ENCODE results near the gene MAOA.
"Not testable (repeated sequence)": the region's sequence is repeated elsewhere in the genome, so short reads cannot be mapped to it uniquely, and the experiment has no call there.

The MAOA gene

GRCh38 chrX:43720082-43720481 lies 64.0 kb downstream of the MAOA start:
- TF ChIP-seq, protein P1, sequence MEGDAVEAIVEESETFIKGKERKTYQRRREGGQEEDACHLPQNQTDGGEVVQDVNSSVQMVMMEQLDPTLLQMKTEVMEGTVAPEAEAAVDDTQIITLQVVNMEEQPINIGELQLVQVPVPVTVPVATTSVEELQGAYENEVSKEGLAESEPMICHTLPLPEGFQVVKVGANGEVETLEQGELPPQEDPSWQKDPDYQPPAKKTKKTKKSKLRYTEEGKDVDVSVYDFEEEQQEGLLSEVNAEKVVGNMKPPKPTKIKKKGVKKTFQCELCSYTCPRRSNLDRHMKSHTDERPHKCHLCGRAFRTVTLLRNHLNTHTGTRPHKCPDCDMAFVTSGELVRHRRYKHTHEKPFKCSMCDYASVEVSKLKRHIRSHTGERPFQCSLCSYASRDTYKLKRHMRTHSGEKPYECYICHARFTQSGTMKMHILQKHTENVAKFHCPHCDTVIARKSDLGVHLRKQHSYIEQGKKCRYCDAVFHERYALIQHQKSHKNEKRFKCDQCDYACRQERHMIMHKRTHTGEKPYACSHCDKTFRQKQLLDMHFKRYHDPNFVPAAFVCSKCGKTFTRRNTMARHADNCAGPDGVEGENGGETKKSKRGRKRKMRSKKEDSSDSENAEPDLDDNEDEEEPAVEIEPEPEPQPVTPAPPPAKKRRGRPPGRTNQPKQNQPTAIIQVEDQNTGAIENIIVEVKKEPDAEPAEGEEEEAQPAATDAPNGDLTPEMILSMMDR (IDR thresholded peaks at IDR 0.05; ENCODE audit: low read depth, low read length, missing control alignments) = no peak
- DNase-seq (ENCODE audit: extremely low read depth, low read depth) = no peak
- H3K4me3 ChIP-seq (replicated peaks; ENCODE audit: low read depth, low read length) = no peak overlapping the region

DNA sequence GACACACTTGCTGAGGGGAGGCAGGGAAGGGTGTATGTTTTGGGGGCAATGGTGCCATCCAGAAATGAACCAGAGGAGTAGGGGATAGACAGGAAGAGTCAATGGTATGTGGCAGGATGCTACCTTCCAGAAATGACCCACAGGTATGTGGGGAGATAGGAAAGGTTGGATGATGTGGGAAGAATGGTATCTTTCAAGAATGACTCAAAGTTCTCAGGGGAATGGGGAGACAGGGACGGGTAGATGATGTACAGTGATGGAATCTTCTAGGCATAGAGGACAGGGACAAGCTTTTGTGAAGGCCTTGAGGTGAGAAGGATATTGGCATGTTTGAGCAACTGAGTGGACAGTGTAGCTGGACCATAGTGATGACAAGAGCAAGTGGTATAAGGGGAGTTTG lies 64.9 kb downstream of the MAOA start:
- TF ChIP-seq, protein P1 (IDR thresholded peaks at IDR 0.05; ENCODE audit: low read depth, low read length, missing control alignments) = no peak
- no peak overlapping the region for H3K4me3 ChIP-seq (replicated peaks; ENCODE audit: low read depth, low read length)
- no peak for DNase-seq (ENCODE audit: extremely low read depth, low read depth)

DNA sequence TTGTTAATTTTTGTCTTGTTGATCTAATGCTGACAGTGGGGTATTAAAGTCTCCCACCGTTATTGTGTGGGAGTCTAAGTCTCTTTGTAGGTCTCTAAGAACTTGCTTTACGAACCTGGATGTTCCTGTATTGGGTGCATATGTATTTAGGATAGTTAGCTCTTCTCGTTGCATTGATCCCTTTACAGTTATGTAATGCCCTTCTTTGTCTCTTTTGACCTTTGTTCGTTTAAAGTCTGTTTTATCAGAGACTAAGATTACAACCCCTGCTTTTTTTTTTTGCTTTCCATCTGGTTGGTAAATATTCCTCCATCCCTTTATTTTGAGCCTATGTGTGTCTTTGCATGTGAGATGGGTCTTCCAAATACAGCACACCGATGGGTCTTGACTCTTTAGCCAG lies 69.1 kb downstream of the MAOA start:
- H3K4me3 ChIP-seq (replicated peaks; ENCODE audit: low read depth, low read length) = not testable (repeated sequence)

GRCh38 chrX:43727254-43727653 lies 71.2 kb downstream of the MAOA start:
- H3K4me3 ChIP-seq (replicated peaks; ENCODE audit: low read depth, low read length); DNase-seq (ENCODE audit: extremely low read depth, low read depth): not testable (repeated sequence)

More for the DNA sequence above, 69.1 kb downstream of the MAOA start:
- DNase-seq (ENCODE audit: extremely low read depth, low read depth) = not testable (repeated sequence)

DNA sequence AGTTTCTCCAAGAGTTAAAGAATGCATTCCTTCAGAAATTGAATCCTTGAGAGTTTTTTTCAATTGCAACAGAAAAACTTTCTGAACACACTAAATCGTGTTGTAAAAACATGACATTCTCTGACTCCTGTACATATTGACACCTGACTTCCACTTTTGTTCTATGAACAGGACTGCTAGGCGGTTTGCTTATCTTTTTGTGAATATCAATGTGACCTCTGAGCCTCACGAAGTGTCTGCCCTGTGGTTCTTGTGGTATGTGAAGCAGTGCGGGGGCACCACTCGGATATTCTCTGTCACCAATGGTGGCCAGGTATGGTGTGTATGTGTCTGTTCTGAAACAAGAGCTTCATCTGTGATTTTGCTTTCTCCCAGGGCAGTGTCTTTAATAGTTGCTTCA lies 71.9 kb downstream of the MAOA start:
- no peak overlapping the region for H3K4me3 ChIP-seq (replicated peaks; ENCODE audit: low read depth, low read length)
- TF ChIP-seq, protein P1 (IDR thresholded peaks at IDR 0.05; ENCODE audit: low read depth, low read length, missing control alignments) = no peak
- no peak for DNase-seq (ENCODE audit: extremely low read depth, low read depth)

GRCh38 chrX:43728966-43729365 lies 72.9 kb downstream of the MAOA start:
- no peak overlapping the region for H3K4me3 ChIP-seq (replicated peaks; ENCODE audit: low read depth, low read length)

DNA sequence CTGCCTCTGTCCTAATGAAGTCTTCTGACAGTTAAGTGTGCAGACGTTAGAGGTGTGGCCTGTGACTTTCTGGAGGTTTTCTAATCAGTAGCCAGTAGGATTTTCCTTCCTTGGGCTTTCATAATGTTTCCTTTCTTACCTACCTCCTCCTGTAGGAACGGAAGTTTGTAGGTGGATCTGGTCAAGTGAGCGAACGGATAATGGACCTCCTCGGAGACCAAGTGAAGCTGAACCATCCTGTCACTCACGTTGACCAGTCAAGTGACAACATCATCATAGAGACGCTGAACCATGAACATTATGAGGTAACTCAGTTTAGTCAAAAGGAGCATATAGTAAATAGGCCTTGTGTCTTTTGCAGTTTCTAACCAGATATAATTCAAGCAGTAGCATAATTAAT lies 75.0 kb downstream of the MAOA start:
- no peak for DNase-seq (ENCODE audit: extremely low read depth, low read depth)
- TF ChIP-seq, protein P1 (IDR thresholded peaks at IDR 0.05; ENCODE audit: low read depth, low read length, missing control alignments) = no peak
- H3K4me3 ChIP-seq (replicated peaks; ENCODE audit: low read depth, low read length) = no peak overlapping the region

More at GRCh38 chrX:43728966-43729365, 72.9 kb downstream of the MAOA start:
- no peak for DNase-seq (ENCODE audit: extremely low read depth, low read depth)
- TF ChIP-seq, protein P1 (IDR thresholded peaks at IDR 0.05; ENCODE audit: low read depth, low read length, missing control alignments) = no peak

GRCh38 chrX:43733699-43734098 lies 77.6 kb downstream of the MAOA start:
- H3K4me3 ChIP-seq (replicated peaks; ENCODE audit: low read depth, low read length) = no peak overlapping the region
- TF ChIP-seq, protein P1 (IDR thresholded peaks at IDR 0.05; ENCODE audit: low read depth, low read length, missing control alignments) = no peak
- no peak for DNase-seq (ENCODE audit: extremely low read depth, low read depth)
